Renal cortical epithelial cell (primary cell): ENCODE measurements around the gene CNST. TPM values are rescaled to one million over a fixed set of nuclear protein-coding genes. Genes with fewer than 3 reads are reported as not detected.
A peak's percentile ranks its signal among the peaks of the same experiment; 100 is the strongest.
"Not testable (repeated sequence)": the region's sequence is repeated elsewhere in the genome, so short reads cannot be mapped to it uniquely, and the experiment has no call there.

Experiments
- DNase-seq: peaks from one replicate; pipeline ENCODE4 v3.0.0-alpha.2; 2011; ENCODE audit warnings: low read depth
- total RNA-seq: library from RNA; depleted of rRNA; stranded (reverse); fragments of >200 nt; gene quantifications from 2 replicates; pipeline ENCODE4 v1.2.3, GENCODE V29; 2014

CNST gene
- total RNA-seq, 1 donor from 2014 or later = 27.1 TPM

DNA sequence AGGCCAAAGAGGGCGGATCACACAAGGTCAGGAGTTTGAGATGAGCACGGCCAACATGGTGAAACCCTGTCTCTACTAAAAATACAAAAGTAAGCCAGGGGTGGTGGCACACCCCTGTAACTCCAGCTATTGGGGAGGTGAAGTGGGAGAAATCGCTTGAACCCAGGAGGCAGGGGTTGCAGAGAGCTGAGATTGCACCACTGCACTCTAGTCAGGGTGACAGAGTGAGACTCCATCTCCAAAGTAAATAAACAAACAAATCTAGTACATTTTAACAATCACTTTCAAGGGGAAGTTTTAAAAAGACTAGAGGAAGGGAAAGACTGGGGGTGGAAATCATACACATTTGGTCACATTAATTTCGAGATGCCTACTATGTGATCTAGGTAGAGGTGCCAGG lies 6.9 kb upstream of the CNST start:
- DNase-seq = no peak

DNA sequence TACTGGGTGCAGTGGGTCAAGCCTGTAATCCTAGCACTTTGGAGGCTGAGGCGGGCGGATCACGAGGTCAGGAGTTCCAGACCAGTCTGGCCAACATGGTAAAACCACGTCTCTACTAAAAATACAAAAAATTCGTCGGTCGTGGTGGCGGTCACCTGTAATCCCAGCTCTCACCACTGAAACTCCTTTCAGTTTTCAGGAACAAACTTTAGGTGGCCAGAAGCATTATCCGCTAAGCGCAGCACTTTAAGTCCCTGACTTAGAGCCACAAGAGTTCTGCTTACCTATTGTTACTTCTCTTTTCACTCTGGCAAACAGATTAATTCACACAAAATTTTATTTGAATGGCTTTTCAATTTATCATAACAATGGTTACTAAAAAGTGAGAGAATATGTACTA lies 5.4 kb upstream of the CNST start:
- not testable (repeated sequence) for DNase-seq

DNA sequence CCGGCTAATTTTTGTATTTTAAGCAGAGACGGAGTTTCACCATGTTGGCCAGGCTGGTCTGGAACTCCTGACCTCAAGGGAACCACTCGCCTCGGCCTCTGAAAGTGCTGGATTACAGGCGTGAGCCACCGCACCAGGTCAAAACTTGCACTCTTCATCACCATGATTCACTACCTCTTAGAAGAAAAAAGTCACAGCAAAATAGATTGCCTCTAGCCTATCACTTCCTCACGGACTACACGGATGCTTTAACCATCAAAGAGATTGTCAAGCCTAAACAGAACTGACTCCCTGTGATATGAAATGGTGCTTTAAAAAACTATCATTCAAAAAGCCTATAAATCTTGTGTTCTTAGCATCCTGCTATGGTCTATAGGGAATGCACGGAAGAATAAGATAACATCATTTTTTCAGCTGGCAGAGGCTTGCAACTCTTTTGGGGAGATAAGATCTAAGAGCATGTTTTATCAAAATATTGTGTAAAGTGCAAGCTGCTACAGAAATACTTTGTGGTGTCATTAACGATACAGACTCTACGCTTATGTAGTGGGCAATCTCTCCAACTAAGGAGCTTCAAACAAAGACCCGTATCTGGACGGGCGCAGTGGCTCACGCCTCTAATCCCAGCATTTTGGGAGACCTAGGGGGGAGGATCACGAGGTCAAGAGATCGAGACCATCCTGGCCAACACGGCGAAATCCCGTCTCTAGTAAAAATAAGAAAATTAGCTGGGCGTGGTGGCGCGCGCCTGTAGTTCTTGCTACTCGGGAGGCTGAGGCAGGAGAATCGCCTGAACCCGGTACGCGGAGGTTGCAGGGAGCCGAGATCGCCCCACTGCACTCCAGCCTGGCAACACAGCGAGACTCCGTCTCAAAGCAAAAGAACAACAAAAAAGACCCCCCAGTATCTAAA lies 1.2 kb upstream of the CNST start:
- no peak for DNase-seq

DNA sequence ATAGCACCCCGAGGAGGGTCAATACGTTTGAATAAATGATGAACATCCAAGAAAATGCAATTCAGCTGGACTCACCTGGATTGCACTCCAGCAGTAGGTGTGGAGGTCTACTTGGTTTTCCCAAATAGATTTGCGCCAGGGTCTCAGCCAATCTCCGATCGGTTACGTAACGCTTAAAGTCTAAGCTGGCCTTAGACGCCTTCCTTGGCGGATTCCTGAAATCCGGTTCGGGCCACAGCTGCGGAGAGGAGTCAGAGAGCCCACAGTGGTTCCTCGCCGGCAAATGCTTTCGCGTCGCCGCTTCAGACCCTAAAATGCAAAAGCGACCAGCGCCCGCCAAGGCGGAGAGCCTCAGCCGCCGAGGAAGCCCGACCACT lies 517 bp upstream of the CNST start:
- DNase-seq = peak; percentile 60

DNA sequence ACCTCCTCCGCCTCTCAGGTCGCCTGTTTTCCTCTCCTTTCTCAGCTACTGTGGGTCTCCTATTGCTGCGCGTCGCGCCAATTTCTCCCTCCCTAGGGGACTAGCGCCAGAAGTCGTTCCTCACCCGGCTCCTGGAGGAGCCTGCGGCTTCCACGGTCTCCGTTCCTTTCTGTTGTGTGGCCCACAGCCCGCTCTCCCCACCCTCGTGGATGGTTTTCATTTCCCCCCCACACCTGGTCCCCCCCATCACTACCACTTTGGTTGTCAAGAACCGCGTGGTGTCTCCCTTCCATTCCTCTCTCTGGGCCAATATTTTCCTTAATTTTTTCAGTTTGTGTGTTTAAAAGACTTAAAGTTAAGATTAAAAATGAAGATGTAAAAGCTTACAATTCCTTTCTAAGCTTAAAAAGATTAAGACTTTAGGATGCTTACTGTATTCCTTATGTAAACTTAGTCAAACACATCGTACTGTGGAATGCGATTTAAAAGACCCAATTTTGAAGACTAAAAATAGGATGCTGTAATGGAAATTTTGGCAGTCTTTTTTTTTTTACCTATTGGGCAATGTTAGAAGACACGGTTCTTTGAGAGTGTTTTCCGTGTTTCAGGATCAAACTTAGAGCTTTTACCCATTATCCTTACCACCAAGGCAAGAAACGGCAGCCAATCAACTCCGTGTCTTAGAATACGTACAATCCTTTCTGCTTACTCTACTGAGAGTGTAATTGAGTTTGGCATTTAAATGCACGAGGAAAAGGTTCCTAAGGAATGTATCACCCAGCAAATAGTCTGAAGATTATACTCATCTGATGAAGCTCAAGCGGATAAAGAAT lies 773 bp downstream of the CNST start:
- peak; percentile 76 for DNase-seq

DNA sequence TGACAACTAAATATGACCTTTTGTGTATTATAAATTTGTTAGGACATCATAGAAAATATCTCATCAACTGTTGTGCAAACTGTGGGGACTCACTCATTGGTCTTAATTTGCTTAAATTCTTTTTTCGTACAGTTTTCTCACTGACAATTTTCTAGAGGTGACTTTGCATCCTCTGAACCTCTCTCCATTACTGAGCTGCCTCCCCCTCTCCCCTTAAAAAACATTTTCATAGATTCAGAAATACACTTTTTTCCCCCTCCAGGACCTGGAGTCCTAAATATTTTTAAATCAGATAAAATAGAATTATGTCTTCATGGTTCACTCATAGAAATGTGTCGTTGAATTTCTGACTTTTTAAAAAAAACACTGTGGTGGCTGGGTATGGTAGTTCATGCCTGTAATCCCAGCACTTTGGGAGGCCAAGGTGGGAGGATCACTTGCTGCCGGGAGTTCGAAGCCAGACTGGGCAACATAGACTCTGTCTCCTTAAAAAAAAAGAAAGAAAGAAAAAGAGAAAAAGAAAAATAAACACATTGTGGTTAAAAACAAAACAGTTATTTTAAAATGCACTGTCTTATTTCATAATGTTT lies 1.5 kb downstream of the CNST start:
- DNase-seq = no peak

DNA sequence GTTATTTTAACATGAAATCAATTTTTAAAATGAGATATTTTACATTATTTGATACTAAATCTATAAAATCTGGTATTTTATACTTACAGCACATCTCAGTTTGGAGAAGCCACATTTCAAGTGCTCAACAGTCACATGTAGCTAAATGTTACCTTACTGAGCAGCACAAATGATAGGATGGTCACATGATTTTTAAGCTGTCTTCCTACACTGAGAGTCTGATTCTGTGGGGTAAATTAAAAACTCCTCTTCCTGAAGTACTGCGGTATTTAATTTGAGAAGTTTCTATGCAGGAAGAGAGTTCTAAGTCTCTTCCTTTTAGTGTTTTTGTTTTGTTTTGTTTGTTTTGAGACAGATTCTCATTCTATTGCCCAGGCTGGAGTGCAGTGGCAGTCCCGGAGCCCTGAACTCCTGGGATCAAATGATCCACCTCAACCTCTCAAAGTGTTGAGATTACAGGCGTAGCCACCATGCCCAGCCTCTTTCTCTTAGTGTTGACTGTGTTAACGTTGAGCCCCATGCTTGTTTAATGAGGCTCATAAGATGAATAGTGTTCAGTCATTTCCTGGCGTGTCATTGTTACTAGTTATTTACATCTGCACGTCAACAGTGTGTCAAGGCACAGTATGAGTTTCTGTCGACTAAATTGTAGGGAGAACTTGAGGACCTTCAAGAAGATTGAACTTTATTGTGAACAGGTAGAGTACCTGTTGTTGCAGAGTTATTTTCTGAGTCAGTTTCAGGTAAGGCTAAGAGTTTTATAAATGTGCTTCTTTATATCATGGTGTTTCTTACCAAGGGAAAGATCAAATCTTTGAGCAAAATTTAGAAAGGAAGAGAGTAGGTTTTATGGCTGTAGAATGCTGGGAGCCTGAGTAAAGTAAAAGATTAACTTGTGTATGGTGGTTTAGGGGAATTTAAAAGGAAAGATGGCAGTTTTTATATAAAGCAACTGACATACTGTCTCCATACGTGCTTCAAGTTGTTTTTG lies 3.3 kb downstream of the CNST start:
- peak; percentile 82 for DNase-seq

DNA sequence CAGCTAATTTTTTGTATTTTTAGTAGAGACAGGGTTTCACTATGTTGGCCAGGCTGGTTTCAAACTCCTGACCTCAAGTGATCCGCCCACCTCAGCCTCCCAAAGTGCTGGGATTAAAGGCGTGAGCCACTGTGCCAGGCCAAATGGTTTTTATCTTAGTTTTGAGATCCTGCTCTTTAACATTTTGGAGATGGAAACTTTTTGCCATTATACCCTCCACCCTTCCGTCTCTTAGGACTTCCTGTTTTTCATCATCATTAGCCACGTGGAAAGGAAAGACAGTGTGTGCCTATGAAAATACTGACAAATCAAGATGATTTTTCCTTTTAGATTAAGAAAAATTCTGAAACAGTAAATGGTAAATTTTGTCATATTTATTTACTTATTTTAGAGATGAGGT lies 5.1 kb downstream of the CNST start:
- not testable (repeated sequence) for DNase-seq

DNA sequence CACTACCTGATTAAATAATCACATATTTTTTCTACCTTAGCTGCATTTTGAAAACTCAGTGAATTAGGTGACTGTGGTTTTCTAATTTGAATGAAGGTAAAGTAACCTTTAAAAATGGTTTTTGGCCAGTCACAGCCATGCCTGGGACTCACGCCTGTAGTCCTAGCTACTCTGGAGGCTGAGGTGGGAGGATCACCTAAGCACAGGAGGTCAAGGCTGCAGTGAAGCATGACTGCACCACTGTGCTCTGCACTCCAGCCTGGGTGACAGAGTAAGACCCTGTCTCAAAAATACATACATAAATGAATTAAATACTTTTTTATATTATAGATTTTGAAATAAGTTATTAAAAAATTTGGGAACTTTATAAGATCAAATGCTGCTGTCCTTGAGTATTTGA lies 5.7 kb downstream of the CNST start:
- DNase-seq = no peak

DNA sequence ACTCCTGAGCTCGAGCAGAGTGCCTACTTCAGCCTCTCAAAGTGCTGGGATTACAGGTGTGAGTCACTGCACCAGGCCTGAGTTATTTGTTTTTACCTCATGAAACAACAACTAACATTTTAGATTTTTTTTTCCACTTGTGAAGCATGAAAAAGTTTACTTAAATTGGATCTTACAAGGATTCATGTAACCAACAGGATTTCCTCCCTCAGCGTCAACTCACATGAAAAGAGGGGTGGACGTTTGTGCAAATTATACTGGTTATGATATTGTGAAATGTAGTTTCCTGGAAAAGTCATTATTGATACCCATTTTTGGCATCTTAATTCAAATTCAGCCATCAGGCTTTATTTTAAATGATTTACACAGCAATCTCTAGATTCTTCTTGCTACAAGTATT lies 6.5 kb downstream of the CNST start:
- DNase-seq = no peak

DNA sequence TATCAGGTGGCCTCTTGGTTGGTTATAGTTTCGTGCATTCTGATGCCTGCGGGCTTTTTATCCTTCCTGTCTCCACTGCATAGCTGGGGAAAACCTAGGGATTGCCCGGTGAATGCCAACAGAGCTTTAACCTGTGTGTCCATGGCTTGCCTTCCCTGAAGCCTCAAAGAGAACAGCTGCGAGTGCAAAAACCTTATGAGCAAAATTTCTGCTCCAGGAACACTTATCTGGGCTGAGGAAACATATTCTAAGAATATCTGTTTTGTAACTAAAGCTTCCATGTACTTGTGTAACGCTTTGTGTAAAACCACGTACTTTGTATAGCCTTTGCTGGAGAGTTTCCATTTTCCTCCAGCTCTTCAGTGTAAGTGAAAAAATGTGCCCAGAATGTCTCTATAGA lies 7.2 kb downstream of the CNST start:
- no peak for DNase-seq

DNA sequence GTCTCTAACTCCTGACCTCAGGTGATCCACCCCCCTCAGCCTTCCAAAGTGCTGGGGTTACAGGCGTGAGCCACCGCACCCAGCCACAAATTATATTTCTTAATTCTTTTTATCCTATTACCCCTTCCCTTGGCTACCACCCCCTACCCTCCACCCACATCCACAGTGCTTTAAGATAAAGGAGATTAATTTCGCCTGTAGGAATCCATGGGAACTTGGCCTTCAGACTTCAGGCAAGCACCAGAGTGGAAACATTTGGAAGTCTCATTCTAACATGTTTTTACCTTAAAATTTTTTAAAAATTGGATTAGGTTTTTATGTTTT lies 10.4 kb downstream of the CNST start:
- no peak for DNase-seq

DNA sequence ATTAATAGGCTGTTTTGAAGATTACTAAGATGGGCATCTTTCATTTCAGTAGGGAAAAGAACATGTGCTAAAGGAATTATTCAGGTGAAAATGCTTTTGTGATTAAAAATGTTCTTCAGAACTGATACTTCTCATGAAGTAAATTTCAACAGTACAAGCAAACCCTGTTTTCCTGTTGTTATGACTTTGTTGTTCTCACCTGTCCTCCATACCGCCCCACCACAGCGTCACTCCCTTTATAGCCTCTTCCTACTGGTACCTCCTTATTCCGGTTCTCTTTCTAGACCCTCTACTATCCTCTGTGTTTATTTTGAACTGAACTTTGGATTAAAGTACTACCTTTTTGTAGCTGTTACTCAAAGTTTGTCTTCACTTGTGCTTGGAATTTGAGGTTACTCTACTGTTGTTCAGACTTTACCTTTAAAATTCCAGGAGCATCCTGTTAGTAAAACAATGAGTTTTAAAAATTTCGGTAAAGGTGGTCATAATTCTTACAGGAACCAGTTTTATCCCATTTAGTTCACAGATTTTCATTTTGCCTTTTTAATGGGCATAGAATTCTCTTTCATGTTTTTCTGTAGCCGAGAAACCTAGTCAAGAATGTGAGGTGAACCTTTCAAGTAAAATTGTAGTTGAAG lies 10.9 kb downstream of the CNST start:
- DNase-seq = no peak

DNA sequence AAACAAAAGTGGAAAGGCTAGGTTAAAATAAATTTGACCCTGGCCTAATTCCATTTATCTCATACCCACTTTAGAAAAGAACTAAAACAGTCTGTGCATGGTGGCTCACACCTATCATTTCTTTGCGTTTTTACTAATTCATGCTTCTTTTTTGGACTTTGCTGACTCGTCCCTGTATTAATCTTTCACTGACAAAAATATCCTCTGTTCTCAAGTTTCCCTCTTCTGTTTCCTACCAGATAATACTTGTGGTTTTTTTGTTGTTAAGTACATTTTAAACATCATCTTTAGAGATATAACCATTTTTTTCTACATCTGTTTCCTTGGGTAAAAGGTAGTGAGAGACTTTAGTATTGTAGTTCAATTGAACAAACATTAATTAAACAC lies 11.5 kb downstream of the CNST start:
- no peak for DNase-seq

DNA sequence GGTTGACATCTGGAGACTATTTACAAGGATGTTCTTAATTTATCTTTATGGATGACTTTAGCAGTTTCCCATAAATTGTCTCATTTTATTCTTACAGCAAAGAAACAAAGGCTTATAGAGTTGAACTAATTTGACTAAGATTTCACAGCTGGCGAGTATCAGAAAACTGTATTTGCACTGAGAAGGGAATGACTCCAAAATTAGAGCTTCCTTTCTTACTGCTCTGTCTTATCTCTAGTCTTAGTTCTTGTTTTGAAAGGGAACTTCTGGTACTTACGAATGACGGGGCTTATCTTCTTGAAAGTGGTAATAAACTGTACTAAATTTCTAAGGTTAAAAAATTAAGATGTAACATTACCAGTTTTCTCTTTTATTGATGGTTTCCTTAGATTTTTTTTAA lies 13.6 kb downstream of the CNST start:
- DNase-seq = no peak

DNA sequence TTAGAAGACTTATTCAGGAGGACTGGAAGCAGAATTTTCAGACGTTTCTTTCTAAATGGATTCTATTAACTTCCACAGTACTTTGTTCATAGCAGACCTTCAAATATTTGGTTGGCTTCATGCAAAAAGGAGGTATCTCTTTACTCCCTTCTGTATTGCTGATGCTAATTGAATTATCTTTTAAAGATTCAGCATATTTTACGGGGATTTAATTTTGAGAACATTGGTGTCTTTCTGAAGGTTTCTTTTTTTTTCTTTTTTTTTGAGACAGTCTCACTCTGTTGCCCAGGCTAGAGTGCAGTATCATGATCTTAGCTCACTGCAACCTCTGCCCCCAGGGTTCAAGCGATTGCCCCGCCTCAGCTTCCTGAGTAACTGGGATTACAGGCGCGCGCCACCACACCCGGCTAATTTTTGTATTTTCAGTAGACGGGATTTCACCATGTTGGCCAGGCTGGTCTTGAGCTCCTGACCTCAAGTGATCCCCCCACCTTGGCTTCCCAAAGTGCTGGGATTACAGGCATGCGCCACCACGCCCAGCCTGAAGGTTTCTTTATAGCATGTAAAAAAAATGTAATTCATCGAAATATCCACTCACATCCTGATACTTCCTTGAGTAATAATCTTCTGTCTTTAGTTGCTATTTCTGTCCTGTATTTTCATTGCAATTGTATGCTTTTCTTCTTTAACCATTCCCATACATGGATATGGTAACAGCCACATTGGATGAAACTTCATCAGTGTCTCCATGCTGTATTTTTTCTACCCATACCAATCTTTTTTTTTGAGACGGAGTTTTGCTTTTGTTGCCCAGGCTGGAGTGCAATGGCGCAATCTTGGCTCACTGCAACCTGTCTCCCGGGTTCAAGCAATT lies 14.5 kb downstream of the CNST start:
- DNase-seq = no peak

DNA sequence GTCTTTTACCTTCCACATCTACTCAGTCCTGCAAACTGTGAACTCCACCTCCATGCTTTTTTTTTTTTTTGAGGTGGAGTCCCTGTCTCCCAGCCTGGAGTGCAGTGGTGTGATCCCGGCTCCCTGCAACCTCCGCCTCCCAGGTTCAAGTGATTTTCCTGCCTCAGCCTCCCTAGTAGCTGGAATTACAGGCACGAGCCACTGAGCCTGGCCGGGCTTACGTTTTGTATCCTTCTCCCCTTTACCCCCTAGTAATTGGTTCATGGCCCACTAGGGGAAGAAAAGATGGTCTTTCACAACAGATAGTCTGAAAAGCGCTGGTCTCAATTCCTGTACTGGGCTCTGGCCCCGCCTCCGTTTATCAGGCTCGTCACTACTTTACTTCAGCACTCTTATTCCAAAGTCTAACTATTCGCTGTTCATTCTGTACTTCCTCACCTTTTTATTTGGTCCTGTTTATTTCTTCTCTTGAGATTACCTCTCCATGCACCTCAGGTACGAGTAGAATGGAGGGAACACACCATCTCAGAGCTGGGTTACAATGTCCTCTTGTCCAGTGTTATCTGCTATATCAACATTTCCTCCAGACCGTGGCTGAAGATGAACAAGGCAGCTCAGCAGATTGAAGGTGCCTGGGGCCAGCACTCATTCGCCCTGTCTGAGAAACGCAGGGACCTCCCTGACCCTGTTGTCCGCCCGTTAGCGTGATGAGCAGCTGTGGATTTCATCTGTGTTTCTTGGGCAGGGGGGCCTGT lies 16.2 kb downstream of the CNST start:
- no peak for DNase-seq

DNA sequence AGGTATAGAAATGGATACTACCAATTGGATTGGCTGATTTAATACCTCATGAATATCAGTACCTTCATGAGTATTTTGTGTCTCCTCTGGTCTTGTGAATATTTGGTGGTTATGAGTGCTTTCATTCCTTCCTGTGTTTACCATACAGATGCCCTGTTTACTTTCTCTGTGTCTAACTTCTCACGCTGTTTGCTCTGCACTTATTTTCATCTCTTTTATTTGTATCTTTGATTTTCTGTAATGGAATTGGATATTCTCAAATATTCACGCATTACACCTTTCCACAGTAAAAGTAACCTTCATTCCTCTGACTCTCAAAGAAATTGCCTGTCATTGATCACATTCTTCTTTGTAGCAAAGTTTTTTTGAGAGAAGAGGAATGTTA lies 16.8 kb downstream of the CNST start:
- no peak for DNase-seq

DNA sequence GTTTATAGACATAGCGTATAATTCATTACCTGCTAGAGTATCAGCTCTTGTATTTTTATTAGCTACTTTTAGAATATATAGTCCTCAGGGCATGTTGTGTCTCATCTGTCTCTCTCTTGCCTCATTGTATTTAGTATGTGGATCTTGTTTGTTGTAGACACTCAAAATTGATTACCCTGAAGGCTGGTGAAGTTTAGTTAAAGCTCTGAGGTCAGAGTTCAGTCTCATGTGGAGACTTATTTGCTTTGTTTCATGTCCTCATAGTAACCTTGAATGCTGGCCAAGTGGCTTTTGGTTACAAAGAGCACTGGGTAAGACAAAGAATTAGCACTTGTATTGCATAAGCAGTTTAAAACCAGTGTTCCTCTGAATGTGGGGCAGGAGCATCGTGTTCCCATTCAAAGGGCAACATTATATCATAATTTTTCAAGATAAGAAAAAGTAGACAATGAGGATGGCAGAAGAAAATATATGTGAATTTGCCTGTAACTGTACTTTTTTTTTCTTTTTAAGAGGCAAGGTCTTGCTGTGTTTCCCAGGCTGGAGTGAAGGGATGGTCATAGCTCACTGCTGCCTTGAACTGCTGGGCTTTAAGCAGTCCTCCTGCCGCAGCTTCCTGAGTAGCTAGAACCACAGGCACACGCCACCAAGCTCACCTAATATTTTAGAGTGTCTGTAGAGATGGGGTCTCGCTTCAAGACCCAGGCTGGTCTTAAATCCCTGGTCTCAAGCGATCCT lies 17.4 kb downstream of the CNST start:
- peak; percentile 71 for DNase-seq
